Esophagus muscularis mucosa (tissue), 4 donors: ENCODE measurements around the gene TCAIM. TPM values are rescaled to one million over a fixed set of nuclear protein-coding genes. Genes with fewer than 3 reads are reported as not detected.
A peak's percentile ranks its signal among the peaks of the same experiment; 100 is the strongest.

ENCODE experiments used
- DNase-seq: peaks from one replicate; pipeline ENCODE4 v3.0.0-alpha.2; 2017; ENCODE audit errors: extremely low spot score
- H3K27ac ChIP-seq, 4 donors: fragments of 200-600 bp; sonication (generic); replicated peaks in 1 of 4; 1 replicate in 3 of 4; 2 replicates in 1 of 4; pipeline ENCODE4 v1.5.1; 2016 to 2019; ENCODE audit warnings: mild to moderate bottlenecking in 1 of 4
- H3K27me3 ChIP-seq, 4 donors: fragments of 200-600 bp; sonication (generic); one replicate each; pipeline versions ENCODE4 v1.5.1 to v1.6.0; 2016 to 2019
- H3K36me3 ChIP-seq, 4 donors: fragments of 200-600 bp; sonication (generic); one replicate each; pipeline ENCODE4 v1.5.1; 2016 to 2019
- H3K4me1 ChIP-seq, 4 donors: fragments of 200-600 bp; sonication (generic); one replicate each; pipeline ENCODE4 v1.5.1; 2016 to 2019
- H3K4me3 ChIP-seq, 4 donors: fragments of 200-600 bp; sonication (generic); 1 replicate in 2 of 4; 2 replicates in 2 of 4; pipeline ENCODE4 v1.5.1; 2016 to 2019; ENCODE audit warnings: mild to moderate bottlenecking in 4 of 4, moderate library complexity in 1 of 4
- H3K9me3 ChIP-seq, 4 donors: fragments of 200-600 bp; sonication (generic); 1 replicate in 3 of 4; 2 replicates in 1 of 4; pipeline ENCODE4 v1.5.1; 2016 to 2019
- CTCF ChIP-seq, 3 experiments: fragments of 200-600 bp in 2 of 3; fragments of 450-650 bp in 1 of 3; sonication (generic) in 2 of 3; IDR thresholded peaks; one replicate each; pipeline ENCODE4 v1.5.1; 2017 to 2019; ENCODE audit warnings: antibody characterized with exemption in 3 of 3, mild to moderate bottlenecking in 2 of 3, moderate library complexity in 1 of 3
- EP300 ChIP-seq: sonication (generic); formaldehyde crosslinking; IDR thresholded peaks from one replicate; pipeline ENCODE4 v1.6.1; 2017; ENCODE audit warnings: antibody characterized with exemption
- POLR2A ChIP-seq: fragments of 450-650 bp; IDR thresholded peaks from one replicate; pipeline ENCODE4 v1.6.1; 2017; ENCODE audit warnings: antibody characterized with exemption, moderate library complexity, mild to moderate bottlenecking, low read depth
- POLR2AphosphoS5 ChIP-seq, 2 donors: sonication (generic); formaldehyde crosslinking; IDR thresholded peaks; one replicate each; pipeline ENCODE4 v1.6.1; 2017; ENCODE audit warnings: antibody characterized with exemption in 2 of 2
- WGBS: methylation state at CpG from one replicate; pipeline ENCODE4 v1.1.5; 2018; 5-methylcytosine and 5-hydroxymethylcytosine counted together
- intact Hi-C: fragments of 100-400 bp; cut with DNase I; formaldehyde crosslinking; loops from one replicate; pipeline ENCODE4 v1.15.1; 2023
- total RNA-seq, 4 donors: library from RNA; depleted of rRNA; stranded (reverse); fragments of >200 nt; gene quantifications; one replicate each; pipeline versions ENCODE4 v1.1.0 to v1.2.1, GENCODE V29; 2016

The TCAIM gene
- total RNA-seq: 10 to 100 TPM; 32.0 to 46.4 (median 36.5) TPM

GRCh38 chr3:44338010-44338827, at the start of gene TCAIM:
TSS of gene TCAIM (plus strand) at chr3:44338766. CDS start at chr3:44354783, 16,017 bp downstream.
- H3K4me1 ChIP-seq: peaks cover 33 to 48% (median 47%) of the 10 kb centered on the region in 4 donors
- H3K9me3 ChIP-seq: no peaks in the 10 kb centered on the region
- peak; percentile 79 for TF ChIP-seq POLR2A
- no peak for TF ChIP-seq EP300
- peak; percentile 94 to 99 for TF ChIP-seq POLR2AphosphoS5 (IDR thresholded peaks at IDR 0.05)
- TF ChIP-seq CTCF (IDR thresholded peaks at IDR 0.05): peak in 1 of 3 experiments; percentile 6
- intact Hi-C loops: loop anchor here (5.0 kb wide), 1 partner anchor 174 kb away; no protein-coding TSS in a partner anchor
- WGBS: 0% methylated on average over 43 of the region's 77 CpGs
- H3K27ac ChIP-seq: peak within 1 kb of the TSS; percentile 94 to 99 (median 96)
- H3K4me3 ChIP-seq: peak within 1 kb of the TSS; percentile 69 to 86 (median 82)
- H3K27me3 ChIP-seq: no peaks in the 10 kb centered on the region
- DNase-seq: peak; percentile 99
- no peaks in the 10 kb centered on the region for H3K36me3 ChIP-seq

- TF ChIP-seq EP300 (no peak), CTCF (IDR thresholded peaks at IDR 0.05) (no peak), POLR2AphosphoS5 (IDR thresholded peaks at IDR 0.05) (no peak), POLR2A (no peak)
- WGBS: 56% methylated on average over 3 of the region's 3 CpGs
- Histone ChIP-seq H3K4me1 (no peaks in the 10 kb centered on the region), H3K9me3 (no peaks in the 10 kb centered on the region), H3K27ac (no peak overlapping the region), H3K4me3 (no peak overlapping the region), H3K36me3 (no peaks in the 10 kb centered on the region), H3K27me3 (peaks cover 0 to 5% (median 0%) of the 10 kb centered on the region in 4 donors)
- DNase-seq: no peak
- intact Hi-C loops: no loop called here
These were observed 48.6 kb upstream of the TCAIM start for GRCh38 chr3:44289882-44290462.

GRCh38 chr3:44292276-44292675, 46.3 kb upstream of the TCAIM start:
- TF ChIP-seq EP300 (no peak), POLR2A (no peak)
- Histone ChIP-seq H3K27ac (no peak overlapping the region), H3K27me3 (peaks cover 0 to 5% (median 0%) of the 10 kb centered on the region in 4 donors), H3K4me3 (no peak overlapping the region), H3K9me3 (no peaks in the 10 kb centered on the region), H3K36me3 (no peaks in the 10 kb centered on the region), H3K4me1 (no peaks in the 10 kb centered on the region)
- no peak for DNase-seq
- WGBS: 82% methylated on average over 2 of the region's 2 CpGs
- intact Hi-C loops: no loop called here

- H3K27me3 ChIP-seq: peaks cover 0 to 5% (median 0%) of the 10 kb centered on the region in 4 donors
- 88% methylated on average over 1 of the region's 1 CpG for WGBS
- no peak overlapping the region for H3K27ac ChIP-seq
- intact Hi-C loops: no loop called here
- no peak overlapping the region for H3K4me3 ChIP-seq
- no peaks in the 10 kb centered on the region for H3K9me3 ChIP-seq
- no peak for TF ChIP-seq CTCF (IDR thresholded peaks at IDR 0.05)
- TF ChIP-seq POLR2AphosphoS5 (IDR thresholded peaks at IDR 0.05): no peak
- TF ChIP-seq EP300: no peak
- no peak for TF ChIP-seq POLR2A
- no peaks in the 10 kb centered on the region for H3K36me3 ChIP-seq
- H3K4me1 ChIP-seq: no peaks in the 10 kb centered on the region
- DNase-seq: no peak
These were observed 45.6 kb upstream of the TCAIM start for GRCh38 chr3:44292947-44293346.

- Histone ChIP-seq H3K27ac (no peak overlapping the region), H3K36me3 (no peaks in the 10 kb centered on the region), H3K27me3 (peaks cover 0 to 5% (median 0%) of the 10 kb centered on the region in 4 donors), H3K4me1 (no peaks in the 10 kb centered on the region), H3K9me3 (no peaks in the 10 kb centered on the region), H3K4me3 (no peak overlapping the region)
- TF ChIP-seq EP300 (no peak), POLR2AphosphoS5 (IDR thresholded peaks at IDR 0.05) (no peak), CTCF (IDR thresholded peaks at IDR 0.05) (no peak), POLR2A (no peak)
- no peak for DNase-seq
- intact Hi-C loops: no loop called here
These were observed 41.3 kb upstream of the TCAIM start for GRCh38 chr3:44297255-44297654.
